ENCODE data around the gene DMPK. TPM values are rescaled to one million over a fixed set of nuclear protein-coding genes. Genes with fewer than 3 reads are reported as not detected.

The DMPK gene
- polyA plus RNA-seq, 5 donors, result 43.9 to 89.6 (median 52.9) TPM

GRCh38 chr19:45789035-45789786, 6.9 kb upstream of the DMPK start:
- DNase-seq, result no peak

- DNase-seq, result no peak
Measured at GRCh38 chr19:45786533-45786894, 4.2 kb upstream of the DMPK start.

- no peak for DNase-seq
Measured at GRCh38 chr19:45785781-45786532, 3.7 kb upstream of the DMPK start.

- no peak for DNase-seq
Measured at GRCh38 chr19:45785097-45785496, 2.8 kb upstream of the DMPK start.

- DNase-seq, result no peak
Measured at GRCh38 chr19:45784096-45784495, 1.8 kb upstream of the DMPK start.

- DNase-seq, result no peak
Measured at GRCh38 chr19:45782820-45783785, 813 bp upstream of the DMPK start.

GRCh38 chr19:45781214-45782161, 802 bp downstream of the DMPK start:
- DNase-seq, result no peak

DNA sequence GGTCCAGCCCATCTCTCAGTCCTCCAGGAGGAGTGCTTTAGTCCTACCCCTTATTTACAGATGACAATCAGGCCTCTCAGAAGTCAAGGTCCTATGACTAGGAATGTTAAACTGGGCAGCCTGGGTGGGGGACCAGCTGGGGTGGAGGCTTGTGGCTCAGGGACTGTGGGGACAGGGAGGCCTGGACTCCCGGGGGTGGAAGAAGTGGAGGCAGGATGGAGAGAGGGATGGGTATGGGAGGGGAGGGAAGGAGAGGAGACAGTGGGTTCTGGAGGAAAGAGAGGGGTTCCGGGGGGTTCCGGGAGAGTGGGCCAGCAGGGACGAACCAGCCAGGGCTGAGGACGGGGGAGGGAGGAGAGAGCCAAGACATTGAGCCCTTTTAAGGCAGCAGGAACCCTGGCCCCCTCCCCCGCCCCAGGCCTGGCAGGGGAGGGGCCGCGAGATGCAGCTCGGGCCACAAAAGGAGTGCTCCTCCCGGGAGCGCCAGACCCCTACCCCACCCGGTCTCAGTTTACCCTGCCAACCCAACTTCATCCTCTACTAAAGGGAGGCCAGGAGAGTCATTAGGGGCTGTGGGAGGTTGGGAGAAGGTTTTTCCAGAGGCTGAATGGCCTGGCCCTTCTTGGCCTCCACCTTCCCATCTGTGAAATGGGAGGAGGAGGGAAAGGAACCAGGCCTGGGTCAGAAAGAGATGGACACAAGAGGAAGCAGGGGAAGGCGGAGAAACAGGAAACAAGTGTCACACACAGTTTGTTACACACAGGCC, 1.7 kb downstream of the DMPK start:
- no peak for DNase-seq

DNA sequence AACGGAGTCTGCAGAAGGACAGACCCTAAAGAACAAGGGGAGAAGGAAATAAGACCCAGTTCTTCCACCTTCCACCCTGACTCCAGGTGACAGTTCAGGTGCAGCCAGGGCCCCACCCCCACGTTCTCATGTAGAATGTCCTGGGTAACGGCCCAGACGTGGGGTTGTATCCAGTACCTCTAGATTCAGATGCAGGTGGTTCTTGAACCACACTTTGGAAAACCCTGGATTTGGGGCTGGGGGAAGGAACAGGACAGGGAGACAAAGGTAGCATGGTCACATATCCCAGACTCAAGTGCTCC, 2.2 kb downstream of the DMPK start:
- DNase-seq, result no peak

GRCh38 chr19:45779231-45780145, 2.8 kb downstream of the DMPK start:
- no peak for DNase-seq

DNA sequence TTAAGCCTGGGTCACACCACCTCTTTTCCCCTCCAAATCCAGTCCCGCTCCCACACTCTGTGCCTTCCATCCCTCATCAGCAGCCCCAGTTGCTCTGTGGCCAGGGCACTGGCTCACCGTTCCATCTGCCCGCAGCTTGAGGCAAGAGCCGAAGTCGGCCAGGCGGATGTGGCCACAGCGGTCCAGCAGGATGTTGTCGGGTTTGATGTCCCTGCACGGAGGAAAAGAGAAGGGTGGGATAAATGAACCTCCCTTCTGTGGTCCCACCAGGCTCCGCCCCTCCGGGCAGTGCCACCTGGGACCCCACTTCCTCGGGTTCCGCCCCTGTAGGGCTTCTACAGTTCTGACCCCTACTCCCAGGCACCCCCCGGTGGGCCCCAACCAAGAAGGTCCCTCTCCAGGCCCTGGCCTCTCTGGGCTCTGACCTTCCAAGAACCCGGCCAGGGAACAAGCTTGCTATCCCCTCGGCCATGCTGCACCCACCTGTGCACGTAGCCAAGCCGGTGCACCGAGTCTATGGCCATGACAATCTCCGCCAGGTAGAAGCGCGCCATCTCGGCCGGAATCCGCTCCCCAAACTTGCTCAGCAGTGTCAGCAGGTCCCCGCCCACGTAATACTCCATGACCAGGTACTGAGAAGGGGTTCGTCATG, 4.2 kb downstream of the DMPK start:
- DNase-seq, result no peak

DNA sequence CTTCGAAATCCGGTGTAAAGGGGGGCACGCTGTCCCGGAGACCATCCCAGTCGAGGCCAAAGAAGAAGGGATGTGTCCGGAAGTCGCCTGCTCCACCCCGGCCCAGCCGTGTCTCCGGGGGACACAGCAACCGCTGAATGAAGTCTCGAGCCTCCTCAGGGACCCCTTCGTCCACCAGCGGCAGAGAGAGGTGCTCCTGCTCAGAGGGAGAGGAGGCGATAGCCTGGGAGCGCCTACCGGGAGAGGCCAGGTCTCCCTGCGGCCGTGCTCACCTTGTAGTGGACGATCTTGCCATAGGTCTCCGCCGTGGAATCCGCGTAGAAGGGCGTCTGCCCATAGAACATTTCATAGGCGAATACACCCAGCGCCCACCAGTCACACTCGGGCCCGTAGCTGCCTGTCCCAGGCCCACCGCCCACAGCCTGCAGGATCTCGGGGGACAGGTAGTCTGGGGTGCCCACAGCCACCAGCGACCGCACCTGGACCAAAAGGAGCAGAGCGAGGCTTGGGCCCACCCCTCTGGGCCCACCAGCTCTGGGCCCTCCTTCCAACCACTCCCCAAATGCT, 4.8 kb downstream of the DMPK start:
- no peak for DNase-seq

GRCh38 chr19:45774765-45775164, 7.5 kb downstream of the DMPK start:
- DNase-seq, result no peak

- no peak for DNase-seq
Measured at GRCh38 chr19:45773384-45773783, 8.9 kb downstream of the DMPK start.

- no peak for DNase-seq
Measured at GRCh38 chr19:45772912-45773311, 9.4 kb downstream of the DMPK start.

DNA sequence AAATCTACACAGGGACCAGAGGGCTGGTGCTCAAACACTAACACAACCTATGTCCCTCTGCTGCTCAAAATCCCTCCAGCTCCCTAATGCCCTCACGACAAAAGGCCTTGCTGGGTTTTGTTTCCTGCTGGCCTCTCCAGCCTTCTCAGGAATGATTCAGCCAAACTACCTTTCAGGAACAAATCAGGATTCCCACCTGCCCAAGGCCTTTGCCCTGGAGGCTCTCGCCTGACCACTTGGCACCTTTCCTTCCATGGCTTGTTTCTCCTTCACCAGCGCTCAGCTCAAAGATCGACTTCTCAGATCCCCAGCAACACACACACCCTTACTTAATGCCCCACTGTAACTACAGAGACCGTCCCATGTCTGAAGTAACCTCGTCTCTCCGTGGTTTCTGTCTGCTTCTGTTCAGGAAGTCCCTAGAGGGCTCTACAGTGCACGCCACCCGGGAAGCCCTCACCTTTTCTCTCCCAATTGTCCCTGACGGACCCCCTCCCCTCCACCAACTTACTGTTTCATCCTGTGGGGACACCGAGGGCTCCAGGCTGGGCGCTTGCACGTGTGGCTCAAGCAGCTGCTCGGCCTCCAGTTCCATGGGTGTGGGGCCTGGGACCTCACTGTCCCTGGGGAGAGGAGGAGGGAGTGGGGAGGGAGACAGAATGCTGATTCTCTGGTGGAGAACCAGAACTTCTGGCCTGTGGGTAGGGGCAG, 10.0 kb downstream of the DMPK start:
- DNase-seq, result no peak

- DNase-seq, result no peak
Measured at GRCh38 chr19:45771311-45771933, 10.9 kb downstream of the DMPK start.

All from right lung (tissue), 5 donors.